ENCODE results near the gene STK32B.

Gene STK32B

DNA sequence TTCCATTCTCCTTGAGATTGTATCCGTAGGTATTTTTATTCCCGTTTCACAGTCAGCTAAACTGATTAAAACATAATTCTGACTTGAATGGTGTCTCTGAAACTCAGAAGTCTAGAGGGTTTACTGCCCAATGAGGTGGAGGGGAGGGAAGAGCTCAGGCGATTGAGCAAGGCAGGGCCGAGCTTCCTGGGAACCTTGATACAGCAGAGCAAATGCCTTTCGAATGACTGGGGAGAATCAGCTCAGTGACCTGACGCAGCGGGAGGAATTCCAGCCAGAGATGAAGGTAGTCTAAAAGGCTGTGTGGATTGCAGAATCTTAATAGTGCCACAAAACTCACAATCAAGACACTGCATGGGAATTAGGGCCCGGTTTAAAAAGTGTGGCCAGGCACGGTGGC, 423.5 kb downstream of the STK32B start:
- no peak overlapping the region for H3K27ac Mint-ChIP-seq
- no peaks in the 10 kb centered on the region for H3K9me3 Mint-ChIP-seq
- H3K4me1 Mint-ChIP-seq (ENCODE audit: low read depth) = no peaks in the 10 kb centered on the region
- H3K4me3 Mint-ChIP-seq = no peak overlapping the region
- H3K27me3 Mint-ChIP-seq = no peaks in the 10 kb centered on the region
- no peaks in the 10 kb centered on the region for H3K36me3 Mint-ChIP-seq (ENCODE audit: low read depth)

DNA sequence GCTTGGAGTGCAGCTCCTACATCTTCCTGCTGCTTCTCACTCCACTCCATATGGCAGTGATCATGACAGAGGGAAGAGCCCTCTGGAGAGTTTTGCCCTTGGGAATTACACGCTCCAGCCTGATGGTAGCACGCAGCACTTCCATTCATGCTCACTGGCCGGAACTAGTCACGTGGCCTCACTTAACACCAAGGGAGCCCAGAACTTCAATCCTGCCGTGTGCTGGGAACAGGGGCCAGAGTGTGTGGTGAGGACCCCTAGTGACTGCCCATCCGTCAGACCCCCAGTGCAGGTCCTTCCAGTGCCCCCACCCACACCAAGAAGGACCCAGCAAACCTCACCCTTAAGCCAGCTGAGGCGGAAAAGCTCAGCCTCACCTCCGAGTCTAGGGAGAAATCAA, 426.3 kb downstream of the STK32B start:
- H3K27ac Mint-ChIP-seq = no peak overlapping the region
- H3K9me3 Mint-ChIP-seq = no peaks in the 10 kb centered on the region
- no peaks in the 10 kb centered on the region for H3K36me3 Mint-ChIP-seq (ENCODE audit: low read depth)
- no peak overlapping the region for H3K4me3 Mint-ChIP-seq
- no peaks in the 10 kb centered on the region for H3K27me3 Mint-ChIP-seq
- H3K4me1 Mint-ChIP-seq (ENCODE audit: low read depth) = no peaks in the 10 kb centered on the region

GRCh38 chr4:5478169-5478568, 426.9 kb downstream of the STK32B start:
- no peaks in the 10 kb centered on the region for H3K9me3 Mint-ChIP-seq
- no peaks in the 10 kb centered on the region for H3K36me3 Mint-ChIP-seq (ENCODE audit: low read depth)
- no peaks in the 10 kb centered on the region for H3K4me1 Mint-ChIP-seq (ENCODE audit: low read depth)
- no peak overlapping the region for H3K27ac Mint-ChIP-seq
- H3K27me3 Mint-ChIP-seq = no peaks in the 10 kb centered on the region
- H3K4me3 Mint-ChIP-seq = no peak overlapping the region

DNA sequence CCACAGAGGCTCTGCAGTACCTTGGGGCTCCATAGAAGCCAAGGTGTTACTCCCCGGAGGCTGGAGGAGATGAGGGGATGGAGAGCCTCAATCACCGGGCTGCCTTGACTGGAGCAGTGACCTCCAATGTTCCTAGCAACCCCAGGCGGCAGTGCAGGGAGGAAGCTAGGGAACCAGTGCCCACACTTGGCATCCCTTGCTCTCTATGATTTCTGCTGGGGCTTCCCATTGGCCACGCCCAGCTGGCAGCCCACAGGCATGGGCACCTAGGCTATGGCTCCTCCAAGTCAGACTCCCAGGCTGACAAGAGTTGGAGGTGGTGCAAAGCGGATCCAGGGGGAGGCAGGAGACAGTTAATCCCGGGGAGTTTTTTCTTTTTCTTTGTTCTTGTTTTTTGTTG, 427.4 kb downstream of the STK32B start:
- Mint-ChIP-seq H3K4me3 (no peak overlapping the region), H3K36me3 (ENCODE audit: low read depth) (no peaks in the 10 kb centered on the region)

GRCh38 chr4:5479518-5480060, 428.3 kb downstream of the STK32B start:
- Mint-ChIP-seq H3K4me3 (no peak overlapping the region), H3K27ac (no peak overlapping the region), H3K4me1 (ENCODE audit: low read depth) (no peaks in the 10 kb centered on the region), H3K36me3 (ENCODE audit: low read depth) (no peaks in the 10 kb centered on the region), H3K9me3 (no peaks in the 10 kb centered on the region), H3K27me3 (no peaks in the 10 kb centered on the region)

More for the DNA sequence above, 427.4 kb downstream of the STK32B start:
- Mint-ChIP-seq H3K9me3 (no peaks in the 10 kb centered on the region), H3K27me3 (no peaks in the 10 kb centered on the region), H3K4me1 (ENCODE audit: low read depth) (no peaks in the 10 kb centered on the region), H3K27ac (no peak overlapping the region)

- no peaks in the 10 kb centered on the region for H3K4me1 Mint-ChIP-seq (ENCODE audit: low read depth)
- H3K27ac Mint-ChIP-seq = no peak overlapping the region
- no peaks in the 10 kb centered on the region for H3K36me3 Mint-ChIP-seq (ENCODE audit: low read depth)
- no peak overlapping the region for H3K4me3 Mint-ChIP-seq
- H3K27me3 Mint-ChIP-seq = no peaks in the 10 kb centered on the region
- peaks cover 25% of the 10 kb centered on the region for H3K9me3 Mint-ChIP-seq
Measured at GRCh38 chr4:5488413-5488812, 437.1 kb downstream of the STK32B start.

GRCh38 chr4:5489260-5489659, 438.0 kb downstream of the STK32B start:
- H3K4me1 Mint-ChIP-seq (ENCODE audit: low read depth) = no peaks in the 10 kb centered on the region
- no peaks in the 10 kb centered on the region for H3K36me3 Mint-ChIP-seq (ENCODE audit: low read depth)

DNA sequence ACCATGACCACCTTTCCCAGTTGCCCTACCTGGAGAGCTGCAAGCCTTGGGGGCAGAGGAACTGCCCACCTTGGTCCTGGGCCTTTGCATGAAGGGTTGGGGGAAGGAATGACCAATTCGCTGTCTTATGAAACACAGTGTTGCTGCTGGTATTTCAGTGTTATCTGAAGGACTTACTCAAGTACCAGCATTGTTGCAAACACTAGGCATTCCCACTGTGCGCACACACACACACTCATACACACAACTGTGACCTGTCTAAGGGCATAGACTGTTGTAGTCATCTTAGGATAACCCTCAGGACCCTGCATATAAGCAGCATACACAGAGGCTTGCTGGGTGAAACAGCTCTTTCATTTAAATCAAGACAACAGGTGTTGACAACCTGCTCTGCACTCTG, 446.2 kb downstream of the STK32B start:
- H3K4me1 Mint-ChIP-seq (ENCODE audit: low read depth) = no peaks in the 10 kb centered on the region
- no peak overlapping the region for H3K27ac Mint-ChIP-seq
- peaks cover 6% of the 10 kb centered on the region for H3K9me3 Mint-ChIP-seq
- H3K4me3 Mint-ChIP-seq = no peak overlapping the region
- peaks cover 3% of the 10 kb centered on the region for H3K27me3 Mint-ChIP-seq
- H3K36me3 Mint-ChIP-seq (ENCODE audit: low read depth) = no peaks in the 10 kb centered on the region

More at GRCh38 chr4:5489260-5489659, 438.0 kb downstream of the STK32B start:
- peaks cover 25% of the 10 kb centered on the region for H3K9me3 Mint-ChIP-seq
- no peak overlapping the region for H3K27ac Mint-ChIP-seq
- H3K4me3 Mint-ChIP-seq = no peak overlapping the region
- H3K27me3 Mint-ChIP-seq = peaks cover 3% of the 10 kb centered on the region

GRCh38 chr4:5500165-5500564, 448.9 kb downstream of the STK32B start:
- no peaks in the 10 kb centered on the region for H3K27me3 Mint-ChIP-seq
- H3K27ac Mint-ChIP-seq = no peak overlapping the region
- peaks cover 7% of the 10 kb centered on the region for H3K9me3 Mint-ChIP-seq
- no peaks in the 10 kb centered on the region for H3K36me3 Mint-ChIP-seq (ENCODE audit: low read depth)
- no peak overlapping the region for H3K4me3 Mint-ChIP-seq
- no peaks in the 10 kb centered on the region for H3K4me1 Mint-ChIP-seq (ENCODE audit: low read depth)

- no peaks in the 10 kb centered on the region for H3K27me3 Mint-ChIP-seq
- H3K4me1 Mint-ChIP-seq (ENCODE audit: low read depth) = no peaks in the 10 kb centered on the region
- H3K36me3 Mint-ChIP-seq (ENCODE audit: low read depth) = no peaks in the 10 kb centered on the region
- H3K27ac Mint-ChIP-seq = no peak overlapping the region
- H3K4me3 Mint-ChIP-seq = no peak overlapping the region
- H3K9me3 Mint-ChIP-seq = peaks cover 3% of the 10 kb centered on the region
Measured at GRCh38 chr4:5503336-5503936, 452.2 kb downstream of the STK32B start.

DNA sequence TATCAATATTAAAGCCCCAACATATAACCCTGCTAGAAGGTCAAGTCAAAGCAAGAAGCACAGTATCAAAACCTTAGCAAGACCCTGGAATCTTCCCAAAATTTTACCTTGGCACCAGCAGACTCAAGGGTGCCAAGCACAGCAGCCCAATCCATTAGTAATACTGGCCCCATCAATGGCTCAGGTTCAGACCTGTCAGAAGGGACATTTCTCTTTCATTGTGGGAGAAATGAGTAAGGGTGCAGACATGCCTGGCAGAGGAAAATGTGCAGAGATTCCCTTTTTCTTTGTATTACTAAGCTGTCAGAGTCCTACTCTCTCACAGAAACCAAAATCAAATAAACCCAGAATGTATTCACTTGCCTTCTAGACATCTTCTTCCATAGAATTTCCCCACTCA, 453.2 kb downstream of the STK32B start:
- peaks cover 3% of the 10 kb centered on the region for H3K9me3 Mint-ChIP-seq
- no peaks in the 10 kb centered on the region for H3K4me1 Mint-ChIP-seq (ENCODE audit: low read depth)
- H3K36me3 Mint-ChIP-seq (ENCODE audit: low read depth) = no peaks in the 10 kb centered on the region
- H3K27me3 Mint-ChIP-seq = no peaks in the 10 kb centered on the region
- H3K4me3 Mint-ChIP-seq = no peak overlapping the region
- no peak overlapping the region for H3K27ac Mint-ChIP-seq

GRCh38 chr4:5510504-5510903, 459.2 kb downstream of the STK32B start:
- H3K4me1 Mint-ChIP-seq (ENCODE audit: low read depth) = no peaks in the 10 kb centered on the region

DNA sequence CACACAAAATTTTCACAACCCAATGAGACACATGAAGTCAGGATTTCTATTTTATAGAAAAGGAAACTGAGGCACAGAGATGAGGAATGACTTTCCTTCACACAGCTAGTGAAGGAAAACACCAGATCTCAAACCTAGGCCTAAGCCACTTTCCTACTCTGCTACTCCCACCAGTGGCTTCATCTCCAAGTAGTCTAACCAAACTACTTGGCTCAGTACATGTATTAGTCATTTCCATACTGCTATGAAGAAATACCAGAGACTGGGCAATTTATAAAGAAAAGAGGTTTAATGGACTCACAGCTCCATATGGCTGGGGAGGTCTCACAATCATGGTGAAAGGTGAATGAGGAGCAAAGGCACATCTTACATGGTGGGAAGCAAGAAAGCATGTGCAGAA, 460.5 kb downstream of the STK32B start:
- H3K4me3 Mint-ChIP-seq = no peak overlapping the region
- H3K27me3 Mint-ChIP-seq = no peaks in the 10 kb centered on the region
- H3K9me3 Mint-ChIP-seq = peaks cover 4% of the 10 kb centered on the region
- H3K27ac Mint-ChIP-seq = no peak overlapping the region
- no peaks in the 10 kb centered on the region for H3K4me1 Mint-ChIP-seq (ENCODE audit: low read depth)
- no peaks in the 10 kb centered on the region for H3K36me3 Mint-ChIP-seq (ENCODE audit: low read depth)

More at GRCh38 chr4:5510504-5510903, 459.2 kb downstream of the STK32B start:
- Mint-ChIP-seq H3K9me3 (peaks cover 1% of the 10 kb centered on the region), H3K27ac (no peak overlapping the region), H3K4me3 (no peak overlapping the region), H3K36me3 (ENCODE audit: low read depth) (no peaks in the 10 kb centered on the region), H3K27me3 (no peaks in the 10 kb centered on the region)

DNA sequence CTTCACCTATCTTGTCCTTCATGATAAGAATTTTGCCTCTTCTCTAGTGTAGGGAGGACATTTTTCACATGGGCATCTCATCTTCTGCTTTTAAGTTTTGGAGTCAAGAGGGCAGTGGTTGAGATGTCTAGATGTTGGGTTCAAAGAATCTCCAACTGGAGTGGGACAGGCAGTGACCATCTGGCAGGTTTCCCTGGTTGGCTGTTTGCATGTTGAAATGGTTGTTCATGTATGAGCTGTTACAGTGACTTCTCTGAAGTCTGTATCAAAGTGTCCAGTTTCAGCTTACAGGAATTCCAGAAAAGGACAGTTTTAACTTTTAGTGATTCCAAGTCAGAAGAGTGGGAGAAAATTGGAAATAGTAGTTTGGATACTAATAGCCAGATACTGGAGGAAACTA, 464.4 kb downstream of the STK32B start:
- peaks cover 10% of the 10 kb centered on the region for H3K9me3 Mint-ChIP-seq
- no peaks in the 10 kb centered on the region for H3K36me3 Mint-ChIP-seq (ENCODE audit: low read depth)
- H3K4me1 Mint-ChIP-seq (ENCODE audit: low read depth) = no peaks in the 10 kb centered on the region
- H3K27me3 Mint-ChIP-seq = no peaks in the 10 kb centered on the region
- H3K4me3 Mint-ChIP-seq = no peak overlapping the region
- no peak overlapping the region for H3K27ac Mint-ChIP-seq

DNA sequence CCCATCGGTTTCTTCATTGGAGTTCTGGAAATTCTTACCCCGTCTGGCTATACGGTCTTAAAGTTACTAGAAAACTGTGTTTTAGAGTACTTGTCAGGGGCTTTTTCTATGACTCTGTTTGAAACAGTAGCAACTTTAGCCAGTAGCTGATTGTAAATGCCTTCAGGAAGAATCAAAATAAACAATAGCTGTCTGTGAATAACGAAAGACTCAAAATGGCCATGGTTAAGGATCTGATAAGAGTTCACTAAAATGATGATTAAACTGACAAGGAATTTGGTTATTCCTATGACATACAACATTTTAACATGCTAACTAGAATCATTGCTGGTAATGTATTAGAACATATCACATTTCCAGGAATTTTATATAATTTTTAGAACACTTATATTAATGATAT, 466.1 kb downstream of the STK32B start:
- H3K4me3 Mint-ChIP-seq = no peak overlapping the region
- no peaks in the 10 kb centered on the region for H3K27me3 Mint-ChIP-seq
- no peak overlapping the region for H3K27ac Mint-ChIP-seq
- no peaks in the 10 kb centered on the region for H3K36me3 Mint-ChIP-seq (ENCODE audit: low read depth)
- peaks cover 16% of the 10 kb centered on the region for H3K9me3 Mint-ChIP-seq
- no peaks in the 10 kb centered on the region for H3K4me1 Mint-ChIP-seq (ENCODE audit: low read depth)

Measured in stimulated activated naive CD8-positive, alpha-beta T cell treated with anti-CD3 and anti-CD28 coated beads, Interleukin-15, Interleukin-2, amounts not matched to agents 100 ng/mL and 50 ng/mL, for 24 hours (primary cell).